H9 (cell line): Measurements from ENCODE around the gene EHMT2. TPM values are rescaled to one million over a fixed set of nuclear protein-coding genes. Genes with fewer than 3 reads are reported as not detected.

Experiments used
- DNase-seq: peaks from one replicate; pipeline ENCODE4 v3.0.0-alpha.2; 2017
- H2AFZ ChIP-seq: one replicate; pipeline ENCODE4 v1.6.1; 2013; ENCODE audit warnings: mild to moderate bottlenecking, low read length, control low read depth, moderate library complexity
- H2AK5ac ChIP-seq: 2 replicates; pipeline ENCODE4 v1.6.1; 2013; ENCODE audit warnings: low read length, control low read depth, mixed read lengths; ENCODE audit not compliant: insufficient read length
- H2BK120ac ChIP-seq: one replicate; pipeline ENCODE4 v1.6.1; 2013; ENCODE audit warnings: low read depth, mild to moderate bottlenecking, low read length, control low read depth, inconsistent platforms; ENCODE audit not compliant: poor library complexity, severe bottlenecking
- H2BK12ac ChIP-seq: 2 replicates; pipeline ENCODE4 v1.6.1; 2013; ENCODE audit warnings: low read length, control low read depth, mixed read lengths, low read depth; ENCODE audit not compliant: insufficient read length
- H2BK15ac ChIP-seq: 2 replicates; pipeline ENCODE4 v1.6.1; 2013; ENCODE audit warnings: low read depth, low read length, control low read depth
- H2BK20ac ChIP-seq: one replicate; pipeline ENCODE4 v1.6.1; 2013; ENCODE audit warnings: low read depth, mild to moderate bottlenecking, low read length, control low read depth, inconsistent platforms; ENCODE audit not compliant: poor library complexity, severe bottlenecking
- H2BK5ac ChIP-seq: 2 replicates; pipeline ENCODE4 v1.6.1; 2013; ENCODE audit warnings: low read length, control low read depth, mixed read lengths; ENCODE audit not compliant: insufficient read length
- H3K14ac ChIP-seq: 2 replicates; pipeline ENCODE4 v1.6.1; 2013; ENCODE audit warnings: low read length, control low read depth; ENCODE audit not compliant: insufficient read depth
- H3K18ac ChIP-seq: 2 replicates; pipeline ENCODE4 v1.6.1; 2013; ENCODE audit warnings: low read depth, mild to moderate bottlenecking, mixed read lengths, low read length, control low read depth; ENCODE audit not compliant: insufficient read length
- H3K23ac ChIP-seq: 2 replicates; pipeline ENCODE4 v1.6.1; 2013; ENCODE audit warnings: low read length, control low read depth, mixed read lengths, low read depth; ENCODE audit not compliant: insufficient read length
- H3K23me2 ChIP-seq: 2 replicates; pipeline ENCODE4 v1.6.1; 2013; ENCODE audit warnings: low read depth, mild to moderate bottlenecking, mixed read lengths, low read length, control low read depth; ENCODE audit not compliant: insufficient read length, poor library complexity, severe bottlenecking
- H3K27ac ChIP-seq: 2 replicates; pipeline ENCODE4 v1.5.1; 2013; ENCODE audit warnings: low read length, control low read depth, mixed read lengths, low read depth; ENCODE audit not compliant: insufficient read length
- H3K27me3 ChIP-seq: 2 replicates; pipeline ENCODE4 v1.6.1; 2013; ENCODE audit warnings: low read length, control low read depth, inconsistent platforms; ENCODE audit not compliant: insufficient read depth
- H3K4ac ChIP-seq: 2 replicates; pipeline ENCODE4 v1.6.1; 2013; ENCODE audit warnings: low read depth, mild to moderate bottlenecking, control low read depth, inconsistent platforms, low read length, moderate library complexity
- H3K4me1 ChIP-seq: 2 replicates; pipeline ENCODE4 v1.6.1; 2013; ENCODE audit warnings: low read length, control low read depth, inconsistent platforms; ENCODE audit not compliant: insufficient read depth
- H3K4me2 ChIP-seq: 2 replicates; pipeline ENCODE4 v1.6.1; 2013; ENCODE audit warnings: low read length, control low read depth, mixed read lengths; ENCODE audit not compliant: insufficient read length, insufficient read depth
- H3K56ac ChIP-seq: 2 replicates; pipeline ENCODE4 v1.6.1; 2013; ENCODE audit warnings: low read depth, mild to moderate bottlenecking, mixed read lengths, low read length, control low read depth; ENCODE audit not compliant: insufficient read length
- H3K79me1 ChIP-seq: 2 replicates; pipeline ENCODE4 v1.6.1; 2013; ENCODE audit warnings: low read depth, mild to moderate bottlenecking, moderate library complexity, low read length, control low read depth, inconsistent platforms; ENCODE audit not compliant: insufficient read depth, poor library complexity, severe bottlenecking
- H3K79me2 ChIP-seq: 2 replicates; pipeline ENCODE4 v1.6.1; 2013; ENCODE audit warnings: low read length, control low read depth, inconsistent platforms; ENCODE audit not compliant: insufficient read depth
- H3K9ac ChIP-seq: 2 replicates; pipeline ENCODE4 v1.6.1; 2013; ENCODE audit warnings: low read length, control low read depth, mixed read lengths; ENCODE audit not compliant: insufficient read length; ENCODE audit errors: extremely low read depth
- H3K9me3 ChIP-seq: one replicate; pipeline ENCODE4 v1.6.1; 2013; ENCODE audit warnings: low read depth, low read length, inconsistent platforms; ENCODE audit not compliant: control insufficient read depth
- H3T11ph ChIP-seq: one replicate; pipeline ENCODE4 v1.6.1; 2013; ENCODE audit warnings: mild to moderate bottlenecking, low read length, control low read depth, inconsistent platforms
- H4K20me1 ChIP-seq: one replicate; pipeline ENCODE4 v1.6.1; 2013; ENCODE audit not compliant: control insufficient read depth, insufficient read length, insufficient read depth
- H4K5ac ChIP-seq: 2 replicates; pipeline ENCODE4 v1.6.1; 2013; ENCODE audit warnings: low read depth, mild to moderate bottlenecking, mixed read lengths, low read length, control low read depth; ENCODE audit not compliant: insufficient read length
- H4K8ac ChIP-seq: replicated peaks from 2 replicates; pipeline ENCODE4 v1.6.1; 2013; ENCODE audit warnings: low read length, control low read depth, mixed read lengths, low read depth; ENCODE audit not compliant: insufficient read length
- H4K91ac ChIP-seq: 2 replicates; pipeline ENCODE4 v1.6.1; 2013; ENCODE audit warnings: low read depth, mild to moderate bottlenecking, moderate library complexity, mixed read lengths, low read length, control low read depth; ENCODE audit not compliant: insufficient read length
- H3K27ac Mint-ChIP-seq, 3 experiments: 2 replicates in 2 of 3; 3 replicates in 1 of 3; pipeline ENCODE4 v1.8.0; 2020 to 2021; ENCODE audit warnings: mixed read lengths in 3 of 3, mild to moderate bottlenecking in 1 of 3, moderate library complexity in 1 of 3
- H3K27me3 Mint-ChIP-seq: 2 replicates; pipeline ENCODE4 v1.8.0; 2021; ENCODE audit warnings: low read depth, mild to moderate bottlenecking, moderate library complexity, mixed read lengths
- H3K36me3 Mint-ChIP-seq, 3 experiments: 2 replicates in 2 of 3; 3 replicates in 1 of 3; pipeline ENCODE4 v1.8.0; 2020 to 2021; ENCODE audit warnings: low read depth in 3 of 3, mixed read lengths in 3 of 3; ENCODE audit not compliant: insufficient read depth in 1 of 3
- H3K4me1 Mint-ChIP-seq, 2 experiments: 2 replicates each; pipeline ENCODE4 v1.8.0; 2020; ENCODE audit warnings: mixed read lengths in 2 of 2
- H3K4me3 Mint-ChIP-seq, 2 experiments: 2 replicates in 1 of 2; 3 replicates in 1 of 2; pipeline ENCODE4 v1.8.0; 2020 to 2021; ENCODE audit warnings: mild to moderate bottlenecking in 2 of 2, mixed read lengths in 2 of 2, moderate library complexity in 1 of 2
- H3K9me3 Mint-ChIP-seq, 2 experiments: 2 replicates in 1 of 2; 3 replicates in 1 of 2; pipeline ENCODE4 v1.8.0; 2020; ENCODE audit warnings: mild to moderate bottlenecking in 2 of 2, mixed read lengths in 2 of 2, moderate library complexity in 1 of 2
- WGBS: extraction: QIAGEN DNeasy Blood & Tissue Kit; methylation state at CpG from one replicate; pipeline ENCODE4 v1.1.7; 2013; ENCODE audit warnings: missing lambda C conversion rate, low lambda C conversion rate, mixed read lengths; ENCODE audit not compliant: insufficient read length; ENCODE audit errors: extremely low coverage; 5-methylcytosine and 5-hydroxymethylcytosine counted together
- total RNA-seq: library from RNA; stranded (reverse); gene quantifications from 2 replicates; pipeline ENCODE4 v1.2.1, GENCODE V29; 2021
- TF ChIP-seq, protein P1 (sequence below): fragments of 200-600 bp; sonication (generic); conservative IDR thresholded peaks from 3 replicates; pipeline ENCODE4 v1.8.0; 2021; ENCODE audit warnings: antibody characterized with exemption, mild to moderate bottlenecking

EHMT2 gene
- total RNA-seq, 1 experiment from 2014 or later: 124 TPM

DNA sequence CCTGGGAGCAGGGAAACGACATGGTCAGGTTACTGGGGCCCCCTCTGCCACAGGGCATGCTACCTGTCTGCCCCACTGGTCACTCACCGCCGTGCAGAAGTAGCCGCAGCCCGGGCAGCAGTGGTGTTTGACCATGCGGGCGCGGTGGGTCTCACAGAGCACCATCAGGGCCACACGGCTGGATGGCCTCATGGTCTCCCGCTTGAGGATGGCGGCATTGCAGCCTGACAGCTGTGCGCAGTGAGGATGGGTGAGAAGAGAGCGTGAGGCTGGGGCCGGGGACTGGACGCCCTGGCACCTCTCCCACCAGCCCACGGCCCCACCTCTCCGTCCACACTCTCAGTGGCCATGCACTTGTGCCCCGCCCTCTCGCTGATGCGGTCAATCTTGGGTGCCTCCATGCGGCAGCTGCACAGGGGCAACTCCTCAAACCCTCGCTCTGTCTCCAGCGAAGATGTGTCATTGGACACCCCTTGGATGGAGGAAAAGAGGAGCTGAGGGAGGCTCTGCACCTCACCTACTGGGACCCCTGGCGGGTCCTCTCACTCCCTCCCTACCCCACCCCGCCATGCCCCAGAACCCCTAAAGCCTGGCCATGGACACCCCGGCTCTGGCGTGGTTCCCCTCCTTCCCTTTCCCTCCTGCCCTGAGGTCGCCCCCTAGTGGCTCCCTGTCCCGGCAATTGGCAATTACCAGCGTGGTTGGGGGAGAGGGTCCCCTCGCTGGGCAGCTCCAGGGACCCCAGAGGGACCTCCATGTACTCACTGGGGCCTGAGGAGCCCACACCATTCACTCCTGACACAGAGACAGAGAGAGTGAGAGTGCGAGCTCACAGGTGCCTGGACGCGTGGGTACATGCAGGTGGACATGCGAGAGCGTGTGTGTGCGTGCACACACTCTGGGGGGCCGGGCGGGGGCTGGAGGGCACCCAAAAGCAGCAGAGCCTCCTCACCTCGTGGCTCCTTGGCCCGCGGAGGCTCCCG is 8.9 kb downstream of the EHMT2 start:
- H3K36me3 Mint-ChIP-seq: peaks cover 67 to 96% (median 94%) of the 10 kb centered on the region in 3 experiments; a peak in 6 of 7 replicates
- no peak overlapping the region for H4K91ac ChIP-seq
- H2BK120ac ChIP-seq: no peak overlapping the region
- H2BK15ac ChIP-seq: no peak overlapping the region
- no peak overlapping the region for H3K18ac ChIP-seq
- no peak overlapping the region for H3T11ph ChIP-seq
- H3K4ac ChIP-seq: no peak overlapping the region
- no peaks in the 10 kb centered on the region for H4K20me1 ChIP-seq
- H3K27me3 ChIP-seq: no peaks in the 10 kb centered on the region
- H2BK20ac ChIP-seq: no peak overlapping the region
- TF ChIP-seq, protein P1, sequence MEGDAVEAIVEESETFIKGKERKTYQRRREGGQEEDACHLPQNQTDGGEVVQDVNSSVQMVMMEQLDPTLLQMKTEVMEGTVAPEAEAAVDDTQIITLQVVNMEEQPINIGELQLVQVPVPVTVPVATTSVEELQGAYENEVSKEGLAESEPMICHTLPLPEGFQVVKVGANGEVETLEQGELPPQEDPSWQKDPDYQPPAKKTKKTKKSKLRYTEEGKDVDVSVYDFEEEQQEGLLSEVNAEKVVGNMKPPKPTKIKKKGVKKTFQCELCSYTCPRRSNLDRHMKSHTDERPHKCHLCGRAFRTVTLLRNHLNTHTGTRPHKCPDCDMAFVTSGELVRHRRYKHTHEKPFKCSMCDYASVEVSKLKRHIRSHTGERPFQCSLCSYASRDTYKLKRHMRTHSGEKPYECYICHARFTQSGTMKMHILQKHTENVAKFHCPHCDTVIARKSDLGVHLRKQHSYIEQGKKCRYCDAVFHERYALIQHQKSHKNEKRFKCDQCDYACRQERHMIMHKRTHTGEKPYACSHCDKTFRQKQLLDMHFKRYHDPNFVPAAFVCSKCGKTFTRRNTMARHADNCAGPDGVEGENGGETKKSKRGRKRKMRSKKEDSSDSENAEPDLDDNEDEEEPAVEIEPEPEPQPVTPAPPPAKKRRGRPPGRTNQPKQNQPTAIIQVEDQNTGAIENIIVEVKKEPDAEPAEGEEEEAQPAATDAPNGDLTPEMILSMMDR: peak; percentile 81
- no peak overlapping the region for H3K4me2 ChIP-seq
- no peak overlapping the region for H2AFZ ChIP-seq
- H4K5ac ChIP-seq: no peak overlapping the region
- no peak overlapping the region for H4K8ac ChIP-seq
- H3K27ac Mint-ChIP-seq: no peak overlapping the region; a peak in 1 of 7 replicates
- no CpG with 5 or more reads among the region's 43 CpGs for WGBS
- H2AK5ac ChIP-seq: no peak overlapping the region
- no peaks in the 10 kb centered on the region for H3K79me1 ChIP-seq
- no peak overlapping the region for H2BK12ac ChIP-seq
- H3K9me3 Mint-ChIP-seq: no peaks in the 10 kb centered on the region
- H3K79me2 ChIP-seq: no peaks in the 10 kb centered on the region
- no peak overlapping the region for H3K23ac ChIP-seq
- no peak overlapping the region for H2BK5ac ChIP-seq
- no peak overlapping the region for H3K4me3 Mint-ChIP-seq
- no peaks in the 10 kb centered on the region for H3K9me3 ChIP-seq
- H3K23me2 ChIP-seq: no peaks in the 10 kb centered on the region
- H3K4me1 ChIP-seq: no peaks in the 10 kb centered on the region
- H3K27me3 Mint-ChIP-seq: no peaks in the 10 kb centered on the region
- H3K14ac ChIP-seq: no peak overlapping the region
- H3K56ac ChIP-seq: no peak overlapping the region
- DNase-seq: peak; percentile 52
- no peak overlapping the region for H3K27ac ChIP-seq
- no peaks in the 10 kb centered on the region for H3K4me1 Mint-ChIP-seq
- no peak overlapping the region for H3K9ac ChIP-seq
